Esophagus squamous epithelium (tissue), 5 donors: ENCODE data around the gene SCN8A. TPM values are rescaled to one million over a fixed set of nuclear protein-coding genes. Genes with fewer than 3 reads are reported as not detected.

Experiments
- DNase-seq: peaks from one replicate; lab custom pipeline; 2025; lab: John Stamatoyannopoulos, UW
- H3K27ac ChIP-seq, 4 donors: fragments of 200-600 bp; sonication (generic); one replicate each; pipeline ENCODE4 v1.5.1; 2016 to 2019; ENCODE audit warnings: mild to moderate bottlenecking in 1 of 4
- H3K27me3 ChIP-seq, 4 donors: fragments of 200-600 bp; sonication (generic); 1 replicate in 3 of 4; 2 replicates in 1 of 4; pipeline versions ENCODE4 v1.5.1 to v1.6.0; 2017 to 2021; ENCODE audit warnings: antibody characterized with exemption in 1 of 4
- H3K36me3 ChIP-seq, 3 donors: fragments of 200-600 bp; sonication (generic); one replicate each; pipeline ENCODE4 v1.5.1; 2016 to 2019
- H3K4me1 ChIP-seq, 3 donors: fragments of 200-600 bp; sonication (generic); one replicate each; pipeline ENCODE4 v1.5.1; 2017 to 2019
- H3K4me3 ChIP-seq, 4 donors: fragments of 200-600 bp; sonication (generic); 1 replicate in 3 of 4; 2 replicates in 1 of 4; pipeline ENCODE4 v1.5.1; 2016 to 2019; ENCODE audit warnings: mild to moderate bottlenecking in 2 of 4, moderate library complexity in 1 of 4
- H3K9me3 ChIP-seq, 3 donors: fragments of 200-600 bp; sonication (generic); one replicate each; pipeline ENCODE4 v1.5.1; 2016 to 2019
- POLR2A ChIP-seq, 4 donors: fragments of 450-650 bp; IDR thresholded peaks; one replicate each; pipeline ENCODE4 v1.6.1; 2017; ENCODE audit warnings: antibody characterized with exemption in 4 of 4, mild to moderate bottlenecking in 4 of 4, moderate library complexity in 3 of 4
- WGBS, 2 donors: methylation state at CpG; one replicate each; pipeline ENCODE4 v1.1.5; 2018; 5-methylcytosine and 5-hydroxymethylcytosine counted together
- intact Hi-C: fragments of 100-400 bp; cut with DNase I; formaldehyde crosslinking; loops from one replicate; pipeline ENCODE4 v1.15.0; 2022
- total RNA-seq, 4 donors: library from RNA; depleted of rRNA; stranded (reverse); fragments of >200 nt; gene quantifications; one replicate each; pipeline ENCODE4 v1.1.0, GENCODE V29; 2016
- TF ChIP-seq, protein P1 (sequence below), 6 experiments: fragments of 450-650 bp in 4 of 6; fragments of 200-600 bp in 2 of 6; sonication (generic) in 2 of 6; IDR thresholded peaks; one replicate each; pipeline ENCODE4 v1.5.1; 2016 to 2019; ENCODE audit warnings: antibody characterized with exemption in 6 of 6, mild to moderate bottlenecking in 4 of 6, moderate library complexity in 4 of 6
- donor health status: DM: yes; HTN: yes; CAD: no.

Gene SCN8A
- total RNA-seq, 4 donors from 2014 or later: 0.11 to 1.1 (median 0.40) TPM

DNA sequence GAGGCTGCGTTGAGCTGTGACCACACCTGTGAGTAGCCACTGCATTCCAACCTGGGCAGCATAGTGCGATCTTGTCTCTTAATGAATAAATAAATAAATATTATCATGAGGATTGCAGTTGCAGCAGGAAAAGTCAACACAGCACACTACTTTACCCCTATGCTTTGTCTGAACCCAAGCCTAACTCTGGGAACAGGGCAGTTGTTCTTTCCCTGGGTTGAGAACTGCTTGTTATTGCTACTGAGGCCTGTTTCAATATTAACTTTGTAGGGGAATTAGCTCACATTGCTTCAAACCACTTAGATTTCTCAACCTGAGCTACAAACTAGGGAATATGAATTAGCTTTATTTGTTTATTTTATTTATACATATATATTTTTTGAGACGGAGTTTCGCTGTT, 102.5 kb downstream of the SCN8A start:
- no peak for DNase-seq

GRCh38 chr12:51694146-51694545, 103.1 kb downstream of the SCN8A start:
- TF ChIP-seq, protein P1, sequence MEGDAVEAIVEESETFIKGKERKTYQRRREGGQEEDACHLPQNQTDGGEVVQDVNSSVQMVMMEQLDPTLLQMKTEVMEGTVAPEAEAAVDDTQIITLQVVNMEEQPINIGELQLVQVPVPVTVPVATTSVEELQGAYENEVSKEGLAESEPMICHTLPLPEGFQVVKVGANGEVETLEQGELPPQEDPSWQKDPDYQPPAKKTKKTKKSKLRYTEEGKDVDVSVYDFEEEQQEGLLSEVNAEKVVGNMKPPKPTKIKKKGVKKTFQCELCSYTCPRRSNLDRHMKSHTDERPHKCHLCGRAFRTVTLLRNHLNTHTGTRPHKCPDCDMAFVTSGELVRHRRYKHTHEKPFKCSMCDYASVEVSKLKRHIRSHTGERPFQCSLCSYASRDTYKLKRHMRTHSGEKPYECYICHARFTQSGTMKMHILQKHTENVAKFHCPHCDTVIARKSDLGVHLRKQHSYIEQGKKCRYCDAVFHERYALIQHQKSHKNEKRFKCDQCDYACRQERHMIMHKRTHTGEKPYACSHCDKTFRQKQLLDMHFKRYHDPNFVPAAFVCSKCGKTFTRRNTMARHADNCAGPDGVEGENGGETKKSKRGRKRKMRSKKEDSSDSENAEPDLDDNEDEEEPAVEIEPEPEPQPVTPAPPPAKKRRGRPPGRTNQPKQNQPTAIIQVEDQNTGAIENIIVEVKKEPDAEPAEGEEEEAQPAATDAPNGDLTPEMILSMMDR (IDR thresholded peaks at IDR 0.05): no peak
- no peak for TF ChIP-seq POLR2A (IDR thresholded peaks at IDR 0.05)
- 76 to 78% methylated on average over 4 of the region's 4 CpGs for WGBS, 2 donors
- H3K36me3 ChIP-seq: no peaks in the 10 kb centered on the region

More for the DNA sequence above, 102.5 kb downstream of the SCN8A start:
- intact Hi-C loops: no loop called here
- Histone ChIP-seq H3K27ac (no peak overlapping the region), H3K36me3 (no peaks in the 10 kb centered on the region), H3K9me3 (no peaks in the 10 kb centered on the region), H3K4me1 (no peaks in the 10 kb centered on the region), H3K4me3 (no peak overlapping the region), H3K27me3 (no peaks in the 10 kb centered on the region)
- TF ChIP-seq POLR2A (IDR thresholded peaks at IDR 0.05): no peak
- TF ChIP-seq, protein P1 (IDR thresholded peaks at IDR 0.05): no peak
- WGBS, 2 donors: 96 to 98% methylated on average over 4 of the region's 4 CpGs

DNA sequence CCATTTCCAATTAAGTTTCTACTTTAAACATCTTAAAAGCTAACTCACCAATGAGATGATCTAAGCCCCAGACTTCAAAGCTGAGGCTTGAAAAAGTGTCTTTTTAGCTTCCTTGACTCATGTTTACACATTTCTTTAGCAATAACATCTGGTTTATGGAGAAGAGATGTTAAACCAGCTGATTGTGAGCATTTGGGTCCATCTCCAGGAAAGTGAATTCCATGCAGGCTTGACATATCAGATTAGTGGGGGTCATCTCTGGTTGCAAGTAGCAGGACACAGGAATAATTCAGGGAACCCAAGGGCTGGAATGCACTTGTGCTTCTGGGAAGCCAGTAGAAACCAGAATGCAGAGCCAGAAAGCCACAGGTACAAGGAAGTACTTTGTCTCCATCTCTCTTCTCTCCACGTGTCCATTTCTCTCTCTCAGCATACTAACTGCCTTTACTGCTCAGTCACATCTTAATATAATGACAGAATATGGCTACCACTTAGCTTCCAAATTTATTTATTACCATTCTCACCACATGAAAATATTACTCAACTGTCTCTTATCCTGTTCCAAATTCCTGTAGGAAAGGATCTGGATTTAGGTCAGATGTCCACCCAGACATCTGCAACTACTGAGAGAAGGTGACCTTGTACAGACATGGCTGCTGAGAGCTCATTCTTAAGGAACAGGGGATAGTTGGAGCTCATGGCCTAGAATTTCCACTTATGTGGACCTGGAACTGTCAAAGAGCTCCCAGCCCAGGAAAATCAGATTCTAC, 104.4 kb downstream of the SCN8A start:
- Histone ChIP-seq H3K36me3 (no peaks in the 10 kb centered on the region), H3K9me3 (no peaks in the 10 kb centered on the region), H3K4me1 (no peaks in the 10 kb centered on the region), H3K27ac (no peak overlapping the region), H3K27me3 (no peaks in the 10 kb centered on the region), H3K4me3 (no peak overlapping the region)
- TF ChIP-seq, protein P1 (IDR thresholded peaks at IDR 0.05): no peak
- TF ChIP-seq POLR2A (IDR thresholded peaks at IDR 0.05): no peak
- intact Hi-C loops: no loop called here
- no peak for DNase-seq
- 53 to 75% methylated on average over 1 of the region's 1 CpG for WGBS, 2 donors

More at GRCh38 chr12:51694146-51694545, 103.1 kb downstream of the SCN8A start:
- Histone ChIP-seq H3K27me3 (no peaks in the 10 kb centered on the region), H3K4me1 (no peaks in the 10 kb centered on the region), H3K9me3 (no peaks in the 10 kb centered on the region), H3K4me3 (no peak overlapping the region), H3K27ac (no peak overlapping the region)
- intact Hi-C loops: no loop called here
- no peak for DNase-seq

GRCh38 chr12:51699219-51699618, 108.2 kb downstream of the SCN8A start:
- H3K4me1 ChIP-seq: no peaks in the 10 kb centered on the region
- no peaks in the 10 kb centered on the region for H3K9me3 ChIP-seq
- no peak for DNase-seq
- TF ChIP-seq, protein P1 (IDR thresholded peaks at IDR 0.05): no peak
- no peak for TF ChIP-seq POLR2A (IDR thresholded peaks at IDR 0.05)
- no peak overlapping the region for H3K4me3 ChIP-seq
- 85 to 100% methylated on average over 1 of the region's 1 CpG for WGBS, 2 donors
- H3K27ac ChIP-seq: no peak overlapping the region
- intact Hi-C loops: no loop called here
- H3K36me3 ChIP-seq: no peaks in the 10 kb centered on the region
- H3K27me3 ChIP-seq: no peaks in the 10 kb centered on the region

DNA sequence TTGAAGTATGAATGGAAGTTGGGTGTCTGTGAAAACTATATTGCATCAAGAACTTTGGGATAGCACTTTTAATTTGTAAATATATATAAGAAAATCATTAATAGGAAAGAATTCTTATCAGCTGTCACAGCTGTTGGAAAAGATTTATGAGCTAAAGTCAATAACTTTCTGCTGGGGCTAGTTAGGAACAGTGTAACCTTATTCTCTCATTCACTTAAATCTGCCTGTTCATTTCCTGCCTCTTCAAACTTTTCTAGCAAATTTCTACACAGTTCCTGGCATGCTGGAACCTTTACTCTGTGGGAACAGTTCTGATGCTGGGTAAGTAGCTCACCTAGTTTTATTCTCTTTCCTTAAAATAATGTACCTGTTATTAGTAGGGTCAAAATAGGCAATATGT, 109.9 kb downstream of the SCN8A start:
- no peaks in the 10 kb centered on the region for H3K9me3 ChIP-seq
- no peak overlapping the region for H3K27ac ChIP-seq
- no peaks in the 10 kb centered on the region for H3K27me3 ChIP-seq
- no peak overlapping the region for H3K4me3 ChIP-seq
- TF ChIP-seq, protein P1 (IDR thresholded peaks at IDR 0.05): no peak
- TF ChIP-seq POLR2A (IDR thresholded peaks at IDR 0.05): no peak
- intact Hi-C loops: no loop called here
- no peaks in the 10 kb centered on the region for H3K36me3 ChIP-seq
- no peaks in the 10 kb centered on the region for H3K4me1 ChIP-seq
- DNase-seq: no peak
